Thyroid gland (tissue), 4 donors: Measurements from ENCODE around the gene KIAA0586. TPM values are rescaled to one million over a fixed set of nuclear protein-coding genes. Genes with fewer than 3 reads are reported as not detected.

Experiments
- DNase-seq, 2 donors: peaks; one replicate each; pipeline ENCODE4 v3.0.0-alpha.2; 2019
- H3K27ac ChIP-seq, 3 donors: fragments of 200-600 bp; sonication (generic); 1 replicate in 2 of 3; 2 replicates in 1 of 3; pipeline ENCODE4 v1.5.1; 2016 to 2019; ENCODE audit warnings: mild to moderate bottlenecking in 1 of 3, moderate library complexity in 1 of 3
- H3K27me3 ChIP-seq: fragments of 200-600 bp; sonication (generic); one replicate; pipeline ENCODE4 v1.5.1; 2019
- H3K36me3 ChIP-seq, 2 donors: fragments of 200-600 bp; sonication (generic); one replicate each; pipeline ENCODE4 v1.5.1; 2016 to 2019
- H3K4me1 ChIP-seq, 2 donors: fragments of 200-600 bp; sonication (generic); one replicate each; pipeline ENCODE4 v1.5.1; 2017 to 2019
- H3K4me3 ChIP-seq, 3 donors: fragments of 200-600 bp; sonication (generic); replicated peaks in 1 of 3; 1 replicate in 2 of 3; 2 replicates in 1 of 3; pipeline ENCODE4 v1.5.1; 2016; ENCODE audit warnings: mild to moderate bottlenecking in 1 of 3
- H3K9me3 ChIP-seq: fragments of 200-600 bp; sonication (generic); one replicate; pipeline ENCODE4 v1.5.1; 2017
- CTCF ChIP-seq, 6 experiments: fragments of 200-600 bp in 3 of 6; fragments of 450-650 bp in 3 of 6; sonication (generic) in 3 of 6; IDR thresholded peaks; one replicate each; pipeline ENCODE4 v1.5.1; 2016 to 2019; ENCODE audit warnings: antibody characterized with exemption in 6 of 6, mild to moderate bottlenecking in 2 of 6, inconsistent platforms in 1 of 6, moderate library complexity in 1 of 6
- POLR2A ChIP-seq, 2 donors: fragments of 450-650 bp; IDR thresholded peaks; one replicate each; pipeline ENCODE4 v1.6.1; 2017; ENCODE audit warnings: antibody characterized with exemption in 2 of 2, mild to moderate bottlenecking in 2 of 2, moderate library complexity in 1 of 2
- WGBS, 2 donors: methylation state at CpG; one replicate each; pipeline ENCODE4 v1.1.5; 2017; 5-methylcytosine and 5-hydroxymethylcytosine counted together
- intact Hi-C: fragments of 100-400 bp; cut with DNase I; formaldehyde crosslinking; loops from one replicate; pipeline ENCODE4 v1.15.1; 2023
- total RNA-seq, 4 donors: library from RNA; depleted of rRNA; stranded (reverse); fragments of >200 nt; gene quantifications; one replicate each; pipeline ENCODE4 v1.2.3, GENCODE V29; 2016

KIAA0586 gene
- total RNA-seq, 4 donors from 2014 or later = 18.7 to 26.3 (median 21.2) TPM

- no peak overlapping the region for H3K4me3 ChIP-seq
- H3K27ac ChIP-seq = no peak overlapping the region
- no peaks in the 10 kb centered on the region for H3K9me3 ChIP-seq
- no peaks in the 10 kb centered on the region for H3K27me3 ChIP-seq
- no peak for DNase-seq
- intact Hi-C loops = no loop called here
- 76 to 88% methylated on average over 5 of the region's 5 CpGs for WGBS, 2 donors
- TF ChIP-seq CTCF (IDR thresholded peaks at IDR 0.05) (no peak), POLR2A (IDR thresholded peaks at IDR 0.05) (no peak)
- peaks cover 11 to 15% of the 10 kb centered on the region in 2 donors for H3K36me3 ChIP-seq
- no peaks in the 10 kb centered on the region for H3K4me1 ChIP-seq
These were observed 12.0 kb downstream of the KIAA0586 start for GRCh38 chr14:58439476-58439875.

- H3K27ac ChIP-seq = no peak overlapping the region
- intact Hi-C loops = no loop called here
- WGBS, 2 donors = 92 to 95% methylated on average over 5 of the region's 5 CpGs
These were observed 17.1 kb downstream of the KIAA0586 start for GRCh38 chr14:58444627-58445026.

GRCh38 chr14:58455593-58456265 lies 28.2 kb downstream of the KIAA0586 start:
- 89 to 92% methylated on average over 9 of the region's 9 CpGs for WGBS, 2 donors
- intact Hi-C loops = no loop called here

More at GRCh38 chr14:58444627-58445026, 17.1 kb downstream of the KIAA0586 start:
- Histone ChIP-seq H3K4me3 (no peak overlapping the region), H3K9me3 (no peaks in the 10 kb centered on the region), H3K4me1 (no peaks in the 10 kb centered on the region), H3K36me3 (peaks cover 13 to 21% of the 10 kb centered on the region in 2 donors), H3K27me3 (no peaks in the 10 kb centered on the region)
- TF ChIP-seq CTCF (IDR thresholded peaks at IDR 0.05) = no peak
- no peak for TF ChIP-seq POLR2A (IDR thresholded peaks at IDR 0.05)
- no peak for DNase-seq

GRCh38 chr14:58460772-58461171 lies 33.3 kb downstream of the KIAA0586 start:
- H3K27ac ChIP-seq = no peak overlapping the region
- no peak for DNase-seq
- H3K36me3 ChIP-seq = no peaks in the 10 kb centered on the region
- intact Hi-C loops = no loop called here
- H3K4me1 ChIP-seq = no peaks in the 10 kb centered on the region
- no peak for TF ChIP-seq CTCF (IDR thresholded peaks at IDR 0.05)
- TF ChIP-seq POLR2A (IDR thresholded peaks at IDR 0.05) = no peak
- 92 to 97% methylated on average over 2 of the region's 2 CpGs for WGBS, 2 donors
- H3K27me3 ChIP-seq = no peaks in the 10 kb centered on the region
- H3K4me3 ChIP-seq = no peak overlapping the region
- no peaks in the 10 kb centered on the region for H3K9me3 ChIP-seq

More at GRCh38 chr14:58455593-58456265, 28.2 kb downstream of the KIAA0586 start:
- Histone ChIP-seq H3K9me3 (no peaks in the 10 kb centered on the region), H3K27me3 (no peaks in the 10 kb centered on the region), H3K4me3 (no peak overlapping the region), H3K36me3 (peaks cover 12 to 14% of the 10 kb centered on the region in 2 donors), H3K4me1 (no peaks in the 10 kb centered on the region), H3K27ac (no peak overlapping the region)
- no peak for TF ChIP-seq CTCF (IDR thresholded peaks at IDR 0.05)
- no peak for TF ChIP-seq POLR2A (IDR thresholded peaks at IDR 0.05)
- no peak for DNase-seq

GRCh38 chr14:58463147-58463546 lies 35.6 kb downstream of the KIAA0586 start:
- TF ChIP-seq POLR2A (IDR thresholded peaks at IDR 0.05) = no peak
- no peak for TF ChIP-seq CTCF (IDR thresholded peaks at IDR 0.05)
- DNase-seq = no peak
- no peaks in the 10 kb centered on the region for H3K9me3 ChIP-seq
- no peaks in the 10 kb centered on the region for H3K27me3 ChIP-seq
- intact Hi-C loops = no loop called here
- H3K36me3 ChIP-seq = peaks cover 0 to 10% of the 10 kb centered on the region in 2 donors
- no peak overlapping the region for H3K4me3 ChIP-seq
- 98 to 100% methylated on average over 2 of the region's 2 CpGs for WGBS, 2 donors
- H3K4me1 ChIP-seq = no peaks in the 10 kb centered on the region
- H3K27ac ChIP-seq = no peak overlapping the region
